K562 (cell line): Measurements from ENCODE around the gene CD164L2. TPM values are rescaled to one million over a fixed set of nuclear protein-coding genes. Genes with fewer than 3 reads are reported as not detected.
A peak's percentile ranks its signal among the peaks of the same experiment; 100 is the strongest.

Experiments used
- ATAC-seq: fragments of 200-7000 bp; cut with Tn5 transposase; 3 replicates; pipeline ENCODE4 v1.9.1; 2020; ENCODE audit warnings: moderate library complexity
- BruUV-seq: library from RNA; stranded (reverse); fragments of 400-500 nt; replicated peaks from 2 replicates; lab custom pipeline; 2021; lab: Mats Ljungman, UMichigan
- CTCF ChIA-PET: fragments of 300-600 bp; formaldehyde crosslinking; extraction: SDS; loops from one replicate; lab custom pipeline; 2021; ENCODE audit warnings: low intra/inter-chr PET ratio; lab: Yijun Ruan, JAX
- POLR2A ChIA-PET: fragments of 300-600, 350-650 bp; sonication (Branson Sonifier 250); formaldehyde crosslinking; extraction: SDS; loops from one replicate; lab custom pipeline; 2021; ENCODE audit warnings: antibody characterized with exemption, inconsistent platforms; lab: Yijun Ruan, JAX
- DNase-seq, 4 experiments: peaks; one replicate each; pipeline versions ENCODE4 v3.0.0 to v3.0.0-alpha.2; 2011 to 2018; ENCODE audit warnings: low spot score in 3 of 4, mixed read lengths in 3 of 4; ENCODE audit errors: extremely low read depth in 1 of 4
- FAIRE-seq: peaks from 2 replicates; lab custom pipeline; 2011; peaks lifted over from hg19 to GRCh38; lab: Jason Lieb, UNC
- H2AFZ ChIP-seq: 2 replicates; pipeline ENCODE4 v1.6.0; 2011; ENCODE audit warnings: low read depth, low read length, control low read depth, inconsistent platforms
- H3K27ac ChIP-seq: fragments of 200-600 bp; 3 replicates; pipeline ENCODE4 v1.8.0; 2011; ENCODE audit warnings: low read depth, mild to moderate bottlenecking, control low read depth, inconsistent platforms, low read length, moderate library complexity, mixed read lengths; ENCODE audit errors: extremely low read depth
- H3K27me3 ChIP-seq, 2 experiments: fragments of 300-600 bp in 1 of 2; 2 replicates in 1 of 2; 3 replicates in 1 of 2; pipeline versions ENCODE4 v1.6.0 to v1.8.0; 2011; ENCODE audit warnings: inconsistent platforms in 2 of 2, low read length in 2 of 2, mild to moderate bottlenecking in 1 of 2, mixed read lengths in 1 of 2, moderate library complexity in 1 of 2; ENCODE audit not compliant: control insufficient read depth in 2 of 2, insufficient read depth in 2 of 2
- H3K36me3 ChIP-seq: fragments of 300-600 bp; 3 replicates; pipeline ENCODE4 v1.8.0; 2011; ENCODE audit warnings: mild to moderate bottlenecking, low read length, inconsistent platforms; ENCODE audit not compliant: control insufficient read depth, insufficient read depth
- H3K4me1 ChIP-seq, 2 experiments: fragments of 200-600 bp in 1 of 2; replicated peaks in 1 of 2; 2 replicates in 1 of 2; 3 replicates in 1 of 2; pipeline versions ENCODE4 v1.5.1 to v1.8.0; 2011; ENCODE audit warnings: inconsistent platforms in 2 of 2, low read length in 2 of 2, mild to moderate bottlenecking in 1 of 2, mixed read lengths in 1 of 2, moderate library complexity in 1 of 2; ENCODE audit not compliant: control insufficient read depth in 2 of 2, insufficient read depth in 2 of 2
- H3K4me2 ChIP-seq: 2 replicates; pipeline ENCODE4 v1.6.1; 2011; ENCODE audit warnings: low read length, control low read depth, inconsistent platforms, mixed read lengths; ENCODE audit not compliant: insufficient read depth
- H3K4me3 ChIP-seq: fragments of 200-600 bp; sonication (generic), shearing (Covaris generic); 2 replicates; pipeline ENCODE4 v1.5.1; 2016; ENCODE audit warnings: control low read depth, inconsistent platforms
- H3K79me2 ChIP-seq: fragments of 200-600 bp; 3 replicates; pipeline ENCODE4 v1.8.0; 2011; ENCODE audit warnings: low read length, inconsistent platforms; ENCODE audit not compliant: control insufficient read depth, insufficient read depth
- H3K9ac ChIP-seq, 2 experiments: 2 replicates each; pipeline versions ENCODE4 v1.6.0 to v1.6.1; 2011; ENCODE audit warnings: low read depth in 2 of 2, low read length in 2 of 2, control low read depth in 1 of 2, inconsistent platforms in 1 of 2, mild to moderate bottlenecking in 1 of 2, mixed read lengths in 1 of 2; ENCODE audit not compliant: insufficient read depth in 1 of 2
- H3K9me1 ChIP-seq: one replicate; pipeline ENCODE4 v1.6.0; 2011; ENCODE audit warnings: inconsistent platforms, mild to moderate bottlenecking, low read length, moderate library complexity; ENCODE audit not compliant: control insufficient read depth, insufficient read depth
- H3K9me3 ChIP-seq: replicated peaks from 2 replicates; pipeline ENCODE4 v1.5.1; 2011; ENCODE audit warnings: low read depth, low read length, inconsistent platforms; ENCODE audit not compliant: control insufficient read depth, insufficient read depth
- H4K20me1 ChIP-seq: replicated peaks from 2 replicates; pipeline ENCODE4 v1.6.1; 2011; ENCODE audit warnings: low read length, inconsistent platforms, mixed read lengths; ENCODE audit not compliant: control insufficient read depth, insufficient read depth
- CTCF ChIP-seq, 3 experiments: IDR thresholded peaks in 2 of 3; conservative IDR thresholded peaks in 1 of 3; 2 replicates each; pipeline ENCODE4 v1.5.1; 2011 to 2012; ENCODE audit warnings: low read length in 3 of 3, mild to moderate bottlenecking in 3 of 3, control low read depth in 2 of 3, improper control_type of control experiment in 1 of 3, inconsistent platforms in 1 of 3, low read depth in 1 of 3, mixed read lengths in 1 of 3, moderate library complexity in 1 of 3; ENCODE audit not compliant: insufficient read depth in 2 of 3
- KLF16 ChIP-seq: IDR thresholded peaks from 2 replicates; pipeline ENCODE4 v1.6.1; 2016; ENCODE audit warnings: antibody characterized with exemption
- PCBP1 ChIP-seq: fragments of 200-400 bp; formaldehyde crosslinking; IDR thresholded peaks from 2 replicates; pipeline ENCODE4 v1.6.1; 2018; ENCODE audit warnings: mild to moderate bottlenecking, low read depth, low read length; ENCODE audit not compliant: poor library complexity, severe bottlenecking
- POLR2G ChIP-seq: fragments of 200-400 bp; formaldehyde crosslinking; IDR thresholded peaks from 2 replicates; pipeline ENCODE4 v1.6.1; 2017; ENCODE audit warnings: low read depth, mild to moderate bottlenecking, antibody characterized with exemption, low read length, moderate library complexity
- SMAD3 ChIP-seq: fragments of 450-650 bp; formaldehyde crosslinking; conservative IDR thresholded peaks from 2 replicates; pipeline ENCODE4 v1.4.0; 2020; ENCODE audit warnings: mild to moderate bottlenecking
- SRSF3 ChIP-seq: fragments of 200-400 bp; formaldehyde crosslinking; IDR thresholded peaks from 2 replicates; pipeline ENCODE4 v1.6.1; 2016; ENCODE audit warnings: mild to moderate bottlenecking, low read length, moderate library complexity; ENCODE audit not compliant: insufficient read depth
- ZBTB33 ChIP-seq: sonication (generic); formaldehyde crosslinking; IDR thresholded peaks from 2 replicates; pipeline ENCODE4 v1.8.1; 2023; ENCODE audit warnings: mild to moderate bottlenecking, missing genetic modification reagents
- ZNF146 ChIP-seq: IDR thresholded peaks from one replicate; pipeline ENCODE4 v1.6.1; 2018; ENCODE audit warnings: missing compliant biosample characterization; ENCODE audit not compliant: unreplicated experiment
- WGBS: fragments of 100-300 bp; shearing (Covaris generic); methylation state at CpG from one replicate; pipeline ENCODE4 v1.1.6; 2016; ENCODE audit warnings: low coverage, mixed read lengths; ENCODE audit not compliant: insufficient coverage; ENCODE audit errors: missing lambda C conversion rate; 5-methylcytosine and 5-hydroxymethylcytosine counted together
- in situ Hi-C: fragments of 300-500 bp; cut with MboI; formaldehyde crosslinking; loops from 4 replicates; pipeline ENCODE4 v1.15.0; 2018; ENCODE audit warnings: inconsistent platforms, mixed read lengths
- intact Hi-C: fragments of 100-400 bp; cut with micrococcal nuclease; formaldehyde crosslinking; loops from 2 replicates; pipeline ENCODE4 v1.14.2; 2022
- polyA plus RNA-seq, 8 experiments: library from polyadenylated mRNA; depleted of rRNA in 4 of 8; stranded (reverse) in 5 of 8; unstranded in 3 of 8; fragments of >200 nt; fragmentation: Nextera tagmentation in 2 of 8; fragmentation: Illumina TruSeq in 1 of 8; extraction: Ambion mirVana in 2 of 8; extraction: Trizol in 1 of 8; gene quantifications; 2 replicates each; pipeline versions ENCODE4 v1.2.1 to v1.2.3, GENCODE V29; 2011 to 2014; ENCODE audit warnings: inconsistent platforms in 1 of 8, missing spikeins in 1 of 8
- total RNA-seq, 7 experiments: library from RNA; depleted of rRNA in 6 of 7; stranded (reverse); fragments of >200 nt in 6 of 7; fragmentation: Illumina TruSeq in 2 of 7; extraction: Trizol in 2 of 7; gene quantifications; 2 replicates each; pipeline versions ENCODE4 v1.2.1 to v1.2.3, GENCODE V29; 2011 to 2021; ENCODE audit warnings: low replicate concordance in 1 of 7

The CD164L2 gene
- total and polyA plus RNA-seq, 9 of the 15 experiments (the other 6 are each of a cell fraction or from before 2014, with no cell fraction given), result 0.08 to 0.92 (median 0.38) TPM; not detected in 1

- TF ChIP-seq SMAD3 (CRISPR knock-in tag) (no peak), SRSF3 (no peak), ZNF146 (CRISPR knock-in tag) (no peak)
These were observed 25.7 kb downstream of the CD164L2 start (continued) for GRCh38 chr1:27357281-27358037.

DNA sequence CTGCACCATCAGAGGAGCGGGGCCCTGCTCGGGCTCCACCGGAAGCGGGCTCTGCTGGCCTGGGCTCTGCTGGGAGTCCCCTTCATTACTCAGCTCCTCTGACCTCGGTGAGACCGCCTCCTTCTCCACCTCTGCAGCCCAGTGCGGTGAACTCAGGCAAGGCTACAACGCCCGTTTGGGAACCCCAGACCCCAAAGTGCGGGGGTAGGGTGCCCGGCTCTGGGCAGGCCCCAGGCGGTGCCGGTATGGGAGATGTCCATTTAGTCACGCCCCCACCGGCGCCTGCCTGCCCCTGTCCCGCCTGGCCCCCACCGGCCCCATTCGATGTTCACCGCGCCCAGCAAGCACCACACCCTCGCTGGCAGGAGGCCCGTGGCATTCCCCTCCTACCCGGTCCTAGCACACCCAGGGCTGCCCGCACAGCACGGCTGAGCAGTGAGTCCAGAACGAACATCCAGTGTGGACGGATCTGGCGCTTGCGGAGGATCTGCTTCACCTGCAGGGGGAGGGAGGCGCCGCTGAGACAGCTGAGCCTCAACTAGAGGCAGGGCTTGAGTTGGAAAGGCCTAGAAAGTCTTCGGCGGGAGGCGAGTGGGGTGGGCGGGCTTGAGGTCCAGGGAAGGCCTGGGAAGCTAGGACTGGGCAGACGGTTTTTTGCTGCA, 26.4 kb downstream of the CD164L2 start:
- TF ChIP-seq POLR2G (0 out of 2 replicates have a peak, but pooled peaks have one; percentile 13), CTCF (IDR thresholded peaks at IDR 0.05 in 2 of 3, conservative IDR thresholded peaks at IDR 0.05 in 1 of 3; ENCODE audit: insufficient read depth in 2 of 3, low read depth in 1 of 3, low read length in 3 of 3) (peak in 2 of 3 experiments; percentile 25 to 33; a peak in 4 of 6 replicates), ZBTB33 (CRISPR knock-in tag) (peak; percentile 99), PCBP1 (peak; percentile 38), KLF16 (no peak)
- CTCF ChIA-PET, result interaction anchor here (1.0 to 1.7 kb wide), 4 partner anchors 32 to 250 kb away, joined by 4 to 5 read pairs (median 4); no protein-coding TSS in a partner anchor
- 76% methylated on average over 31 of the region's 37 CpGs for whole genome bisulfite sequencing
- intact Hi-C loops (loop anchor here (5.0 kb wide), 2 partner anchors 36 to 54 kb away; partner anchors contain the start of gene GPR3), in situ Hi-C loops (no loop called here)
- BruUV-seq, result no TSS peak
- DNase-seq (peak in 2 of 4 experiments; percentile 48 to 55), FAIRE-seq (no peak), ATAC-seq (peak; percentile 40)
- Histone ChIP-seq H3K27me3 (no peaks in the 10 kb centered on the region), H3K79me2 (no peaks in the 10 kb centered on the region), H3K9ac (peak overlapping the region in 1 of 2 experiments; percentile 86; a peak in 2 of 4 replicates), H3K27ac (no peak overlapping the region), H3K4me1 (peaks cover 10 to 52% of the 10 kb centered on the region in 2 experiments), H3K9me1 (no peaks in the 10 kb centered on the region), H3K9me3 (no peaks in the 10 kb centered on the region), H3K4me2 (no peak overlapping the region), H3K4me3 (no peak overlapping the region), H3K36me3 (peaks cover 12% of the 10 kb centered on the region; the same call in 2 of the 3 replicates), H2AFZ (peak overlapping the region; percentile 87), H4K20me1 (0 out of 2 replicates have a peak, but pooled peaks cover 10% of the 10 kb centered on the region)
- POLR2A ChIA-PET, result interaction anchor here (0.6 to 1.5 kb wide), 7 partner anchors 9 to 1770 kb away, joined by 3 to 9 read pairs (median 3); partner anchors contain the start of gene MAP3K6
